ENCODE results near the gene SNX12.
"Not testable (repeated sequence)": the region's sequence is repeated elsewhere in the genome, so short reads cannot be mapped to it uniquely, and the experiment has no call there.

Gene SNX12

GRCh38 chrX:71085900-71086299 lies 17.8 kb upstream of the SNX12 start:
- DNase-seq = no peak

DNA sequence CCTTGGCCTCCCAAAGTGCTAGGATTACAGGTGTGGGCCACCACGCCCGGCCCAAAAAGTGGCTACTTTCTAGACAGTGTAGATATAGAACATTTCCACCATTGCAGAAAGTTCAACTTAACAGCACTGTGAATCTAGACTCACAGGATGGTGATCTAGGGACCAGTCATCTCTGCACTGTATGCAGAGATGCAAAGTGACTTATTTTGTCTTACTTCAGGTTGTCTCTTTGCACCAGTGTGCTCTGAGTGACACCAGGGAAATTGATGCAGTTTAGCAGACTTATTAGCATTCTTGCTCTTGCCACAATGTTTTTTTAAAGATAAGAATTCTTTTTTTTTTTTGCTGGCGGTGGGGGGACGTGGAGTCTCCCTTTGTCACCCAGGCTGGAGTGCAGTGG lies 14.7 kb upstream of the SNX12 start:
- no peak for DNase-seq

DNA sequence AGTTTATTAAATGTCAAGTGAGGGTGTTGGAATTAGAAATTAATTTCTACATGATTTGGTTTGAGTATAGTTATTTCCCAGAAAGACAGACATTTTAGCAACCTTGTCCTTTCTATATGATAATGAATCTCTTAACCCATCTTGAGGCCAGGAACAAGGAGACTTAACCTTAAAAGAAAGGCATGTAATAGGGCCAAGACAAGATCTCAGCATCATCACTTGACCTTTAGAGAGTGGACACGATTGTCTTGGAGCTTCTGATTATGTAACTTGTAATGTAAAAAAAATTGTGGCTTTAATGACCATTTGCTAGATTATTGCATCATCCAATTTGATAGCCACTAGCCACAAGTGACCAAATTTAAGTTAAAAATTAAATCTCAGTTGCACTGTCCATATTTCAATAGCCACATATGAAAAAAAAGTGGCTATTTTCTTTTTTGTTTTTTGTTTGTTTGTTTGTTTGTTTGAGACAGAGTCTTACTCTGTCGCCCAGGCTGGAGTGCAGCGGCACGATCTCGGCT lies 14.1 kb upstream of the SNX12 start:
- DNase-seq = no peak

GRCh38 chrX:71081330-71082123 lies 13.4 kb upstream of the SNX12 start:
- no peak for DNase-seq

GRCh38 chrX:71070531-71070930 lies 2.4 kb upstream of the SNX12 start:
- no peak for DNase-seq

- DNase-seq = no peak
These were observed 456 bp downstream of the SNX12 start for GRCh38 chrX:71067712-71068043.

- DNase-seq = no peak
These were observed 1.0 kb downstream of the SNX12 start for GRCh38 chrX:71067089-71067488.

DNA sequence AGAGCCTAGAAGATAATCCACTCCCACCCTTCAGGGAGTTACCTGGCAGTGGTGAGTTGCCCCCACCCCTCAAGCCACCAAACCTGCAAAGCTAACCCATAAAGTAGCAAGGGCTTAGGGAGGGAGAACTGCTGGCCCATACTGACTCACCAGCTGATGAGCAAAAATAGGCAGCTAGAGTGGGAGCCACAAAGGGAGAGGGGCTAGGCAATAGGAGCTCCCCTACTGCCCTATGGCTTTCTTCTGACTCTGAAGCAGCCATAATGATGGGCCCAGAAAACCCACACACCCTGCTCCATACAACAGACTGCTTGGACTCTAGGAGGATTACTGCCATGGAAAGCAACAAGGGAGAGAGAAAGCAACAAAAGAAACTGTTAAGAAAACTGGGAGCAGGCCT lies 8.0 kb downstream of the SNX12 start:
- DNase-seq = no peak

GRCh38 chrX:71057848-71058530 lies 10.1 kb downstream of the SNX12 start:
- no peak for DNase-seq

DNA sequence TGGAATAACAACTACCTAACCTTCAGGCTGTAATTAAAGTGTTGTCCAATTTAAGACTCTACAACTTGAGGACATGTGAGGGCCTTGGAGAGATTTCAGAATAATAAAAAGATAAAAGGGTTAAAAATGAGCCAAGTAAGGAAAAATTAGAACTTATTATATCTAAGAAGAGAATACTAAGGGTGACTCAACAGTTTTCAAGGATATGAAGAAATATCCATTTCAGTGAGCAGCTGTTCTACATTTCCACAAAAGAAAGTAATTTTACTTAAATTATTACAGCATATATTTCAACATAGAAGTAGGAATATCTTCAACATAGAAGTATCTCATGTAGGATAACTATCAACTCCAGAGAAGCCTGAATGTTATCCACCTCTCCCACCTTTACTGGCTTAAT lies 11.3 kb downstream of the SNX12 start:
- no peak for DNase-seq

DNA sequence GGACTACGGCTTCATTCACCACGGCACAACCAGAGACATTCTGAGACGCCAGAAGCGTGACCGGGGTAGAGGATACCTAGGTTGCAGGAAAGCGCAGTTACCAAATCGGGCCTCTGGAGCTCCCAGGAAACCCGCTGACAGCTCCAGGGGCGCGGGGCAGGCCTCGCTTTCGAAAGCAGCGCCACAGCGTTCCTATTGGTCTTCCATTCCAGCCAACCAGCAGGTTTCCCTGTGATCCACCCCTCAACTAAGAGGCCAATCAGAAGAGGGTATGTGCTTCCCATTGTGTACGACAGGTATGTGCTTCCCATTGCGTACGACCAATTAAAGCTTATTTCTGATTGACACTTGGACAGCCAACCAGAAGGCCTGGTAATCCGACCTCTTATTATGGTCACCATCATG lies 14.9 kb downstream of the SNX12 start:
- no peak for DNase-seq

DNA sequence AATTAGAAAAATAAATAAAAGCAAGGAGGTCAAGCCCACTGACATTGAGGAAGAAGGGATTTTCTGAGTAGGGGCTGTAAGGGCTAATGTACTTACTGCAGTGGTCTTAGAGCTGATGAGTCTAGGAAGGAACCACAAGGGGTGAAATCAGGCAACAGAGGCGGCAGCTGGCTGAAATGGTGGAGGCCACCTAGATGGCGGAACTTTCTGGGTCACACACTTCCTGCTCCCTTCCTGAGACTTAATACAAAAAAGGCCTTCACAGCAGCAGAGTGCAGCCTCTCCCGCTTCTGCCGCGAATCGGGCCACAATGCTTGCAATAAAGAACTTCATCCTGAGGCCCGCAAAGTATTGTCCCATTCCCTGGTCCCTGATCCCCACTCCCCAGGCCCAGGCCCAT lies 15.4 kb downstream of the SNX12 start:
- DNase-seq = no peak

DNA sequence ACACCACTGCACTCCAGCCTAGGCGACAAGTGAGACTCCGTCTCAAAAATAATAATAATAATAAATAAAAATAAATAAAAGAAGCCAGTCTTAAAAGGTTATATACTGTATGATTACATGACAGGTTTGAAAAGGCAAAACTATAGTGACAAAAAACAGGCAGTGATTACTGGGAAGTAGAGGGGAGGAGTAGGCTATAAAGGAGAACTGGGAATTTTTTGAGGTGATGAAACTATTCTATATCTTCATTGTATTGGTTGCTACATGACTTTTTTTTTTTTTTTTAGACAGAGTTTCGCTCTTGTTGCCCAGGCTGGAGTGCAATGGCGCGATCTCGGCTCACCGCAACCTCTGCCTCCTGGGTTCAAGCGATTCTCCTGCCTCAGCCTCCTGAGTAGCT lies 20.2 kb downstream of the SNX12 start:
- DNase-seq = not testable (repeated sequence)

DNA sequence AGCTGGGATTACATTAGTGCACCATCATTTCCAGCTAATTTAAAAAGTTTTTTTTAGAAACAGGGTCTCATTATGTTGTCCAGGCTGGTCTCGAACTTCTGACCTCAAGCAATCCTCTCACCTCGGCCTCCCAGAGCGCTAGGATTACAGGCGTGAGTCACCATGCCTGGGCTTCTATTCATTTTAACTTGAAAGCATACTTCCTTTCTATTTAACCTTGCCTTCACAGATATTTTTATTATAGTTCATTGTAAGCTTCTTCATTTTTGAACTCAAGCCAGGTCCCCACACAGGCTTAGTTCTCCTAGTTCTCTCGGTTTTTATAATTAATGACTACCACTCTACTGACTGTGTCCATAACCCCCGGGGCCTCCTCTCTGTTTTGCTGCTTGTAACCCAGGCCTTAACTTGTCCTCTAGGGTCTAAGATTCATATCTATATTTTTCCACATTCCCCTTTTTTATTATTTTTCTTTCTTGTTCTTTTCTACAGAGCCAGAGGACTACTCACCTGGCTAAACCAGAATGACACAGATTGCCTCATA lies 50.7 kb downstream of the SNX12 start:
- DNase-seq = no peak
